Superior temporal gyrus (tissue), 1 donor: ENCODE data around the gene SMIM14.
"Not testable (repeated sequence)": the region's sequence is repeated elsewhere in the genome, so short reads cannot be mapped to it uniquely, and the experiment has no call there.

Experiments
- DNase-seq: peaks from one replicate; pipeline ENCODE4 v3.0.0-alpha.2; 2016; ENCODE audit errors: extremely low spot score

SMIM14 gene

DNA sequence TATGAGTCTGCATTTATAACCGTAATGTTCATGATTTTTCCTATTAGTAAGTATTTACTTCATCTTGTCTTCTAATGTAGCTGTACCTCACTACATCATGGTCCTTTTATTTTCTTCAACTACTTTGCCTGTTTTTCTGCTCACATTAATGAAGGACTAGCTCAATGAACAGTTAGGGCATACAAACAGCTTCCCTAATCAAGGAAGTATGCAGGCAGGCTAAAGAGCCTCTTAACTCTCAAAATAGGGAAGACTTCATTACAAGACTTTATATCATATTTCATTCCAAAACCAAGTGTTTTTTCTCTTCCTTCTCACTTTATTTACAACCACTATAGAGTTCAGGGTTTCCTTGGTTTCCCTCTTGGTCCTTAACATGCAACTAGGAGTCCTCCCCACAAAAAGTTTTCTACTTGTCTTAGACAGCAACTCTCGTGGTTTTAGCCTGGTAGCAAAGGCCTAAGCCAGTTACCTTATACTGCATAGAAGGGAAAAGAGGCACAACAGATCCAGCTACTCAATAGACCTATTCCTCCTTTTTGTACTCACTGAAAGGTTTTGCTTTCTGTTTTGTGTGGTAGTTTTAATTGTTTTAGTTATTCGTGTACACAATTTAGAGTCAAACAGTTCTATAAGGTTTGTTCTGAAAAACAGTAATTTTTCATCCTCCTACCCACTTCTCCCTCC is 40.8 kb downstream of the SMIM14 start:
- no peak for DNase-seq

DNA sequence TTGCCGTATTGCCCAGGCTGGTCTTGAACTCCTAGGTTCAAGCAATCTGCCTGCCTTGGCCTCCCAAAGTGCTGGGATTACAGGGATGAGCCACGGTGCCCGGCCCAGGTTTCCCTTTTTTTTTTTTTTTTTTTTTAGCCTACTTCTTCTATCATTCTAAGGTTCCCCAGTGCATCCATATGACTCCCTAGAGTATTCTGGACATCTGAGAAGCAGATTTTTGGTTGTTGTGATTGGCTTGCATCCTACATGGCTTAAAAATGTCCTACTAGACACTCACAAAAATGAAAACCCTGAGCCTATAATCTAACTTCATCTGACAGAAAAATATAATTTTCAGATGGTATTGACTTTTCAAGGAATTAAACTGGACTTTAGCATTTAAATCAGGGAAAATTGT is 41.7 kb downstream of the SMIM14 start:
- DNase-seq, result no peak

DNA sequence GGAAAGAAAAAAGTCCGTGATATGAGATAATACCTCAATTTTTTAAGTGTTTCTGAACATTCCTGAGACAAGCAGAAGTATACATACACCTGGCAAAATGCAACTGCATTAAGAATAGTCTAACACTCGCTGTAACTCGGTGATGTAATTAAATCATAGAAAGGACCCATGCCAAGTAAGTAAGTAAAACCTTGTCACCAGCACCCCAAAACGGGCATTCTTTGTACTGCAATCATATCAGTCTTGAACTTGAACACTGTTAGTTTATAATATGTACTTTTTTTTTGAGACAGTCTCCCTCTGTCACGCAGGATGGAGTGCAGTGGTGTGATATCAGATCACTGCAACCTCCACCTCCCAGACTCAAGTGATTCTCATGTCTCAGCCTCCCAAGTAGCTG is 47.4 kb downstream of the SMIM14 start:
- no peak for DNase-seq

DNA sequence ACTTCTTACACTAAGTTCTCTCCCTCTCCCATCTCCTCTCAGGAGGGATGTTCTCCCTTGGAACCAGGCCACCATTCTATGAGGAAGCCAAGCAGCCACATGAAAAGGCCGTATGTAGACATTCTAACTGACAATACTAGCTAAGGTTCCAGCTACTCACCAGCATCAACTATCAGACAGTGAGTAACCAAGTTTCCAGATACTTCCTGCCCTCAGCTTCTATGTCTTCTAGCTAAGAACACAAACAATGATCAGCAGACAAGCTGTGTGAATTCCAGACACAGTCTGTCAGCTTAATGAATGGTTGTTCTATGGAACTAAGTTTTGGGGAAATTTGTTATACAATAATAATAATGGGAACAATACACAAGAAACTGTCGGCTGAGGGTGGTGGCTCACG is 50.8 kb downstream of the SMIM14 start:
- DNase-seq, result no peak

DNA sequence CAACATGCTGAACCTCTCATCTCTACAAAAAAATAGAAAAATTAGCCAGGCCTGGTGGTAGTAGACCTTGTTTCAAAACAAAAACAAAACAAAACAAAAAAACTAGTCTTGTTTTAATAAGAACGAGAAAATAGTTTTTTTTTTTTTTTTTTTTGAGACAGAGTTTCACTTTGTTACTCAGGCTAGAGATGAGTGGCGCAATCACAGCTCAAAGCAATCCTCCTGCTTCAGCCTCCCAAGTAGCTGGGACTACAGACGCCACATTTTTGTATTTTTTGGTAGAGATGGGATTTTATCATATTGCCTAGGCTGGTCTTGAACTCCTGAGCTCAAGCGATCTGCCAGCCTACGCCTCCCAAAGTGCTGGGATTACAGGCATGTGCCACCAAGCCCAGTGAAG is 63.7 kb downstream of the SMIM14 start:
- no peak for DNase-seq

DNA sequence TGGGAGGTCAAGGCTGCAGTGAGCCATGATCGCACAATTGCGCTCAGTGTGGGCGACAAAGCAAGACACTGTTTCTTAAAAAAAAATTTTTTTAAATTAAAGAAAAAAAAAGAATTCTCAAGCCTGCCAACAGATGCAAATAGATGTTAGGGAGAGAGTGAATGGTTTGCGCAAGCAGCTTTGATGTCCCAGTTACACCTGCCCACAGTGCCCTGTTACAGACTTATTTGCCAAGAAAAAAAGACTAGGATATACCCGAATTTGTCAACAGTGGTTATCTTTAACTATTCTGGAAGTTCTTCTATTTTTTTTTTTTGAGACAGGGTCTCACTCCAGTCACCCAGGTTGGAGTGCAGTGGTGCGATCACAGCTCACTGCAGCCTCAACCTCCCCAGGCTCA is 67.2 kb downstream of the SMIM14 start:
- no peak for DNase-seq

DNA sequence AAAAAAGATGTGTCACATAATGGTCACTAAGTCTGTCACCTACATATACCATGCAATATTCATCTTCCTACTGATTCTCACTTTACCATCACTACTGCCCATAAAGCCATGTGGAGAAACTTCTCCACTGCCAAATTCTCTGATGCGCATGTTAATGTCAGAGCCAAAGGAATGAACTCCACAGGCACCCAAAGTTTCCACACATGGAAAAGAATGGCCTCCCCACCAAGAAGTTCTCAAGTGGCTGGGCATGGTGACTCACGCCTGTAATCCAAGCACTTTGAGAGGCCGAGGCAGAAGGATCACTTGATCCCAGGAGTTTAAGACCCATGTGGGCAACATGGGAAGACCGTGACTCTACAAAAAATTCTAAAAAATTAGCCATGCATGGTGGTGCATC is 67.6 kb downstream of the SMIM14 start:
- DNase-seq, result no peak

DNA sequence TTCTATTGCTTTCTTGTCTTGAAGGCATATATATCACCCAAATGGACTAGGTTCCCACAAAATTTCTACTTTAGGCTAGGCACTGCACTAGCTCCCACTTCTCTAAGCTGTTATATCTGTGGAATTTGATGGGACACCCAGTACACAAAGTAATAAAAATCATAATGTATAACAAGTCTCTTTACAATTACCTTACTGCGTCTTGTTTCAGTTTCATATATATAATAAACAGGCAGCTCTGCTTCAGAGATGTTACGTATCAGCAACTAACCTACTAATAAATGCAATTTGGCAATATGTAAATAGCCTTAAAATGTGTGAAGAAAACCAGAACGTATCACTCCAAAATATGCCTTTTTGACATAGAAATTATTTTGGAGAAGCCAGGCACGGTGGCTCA is 69.5 kb downstream of the SMIM14 start:
- DNase-seq, result no peak

DNA sequence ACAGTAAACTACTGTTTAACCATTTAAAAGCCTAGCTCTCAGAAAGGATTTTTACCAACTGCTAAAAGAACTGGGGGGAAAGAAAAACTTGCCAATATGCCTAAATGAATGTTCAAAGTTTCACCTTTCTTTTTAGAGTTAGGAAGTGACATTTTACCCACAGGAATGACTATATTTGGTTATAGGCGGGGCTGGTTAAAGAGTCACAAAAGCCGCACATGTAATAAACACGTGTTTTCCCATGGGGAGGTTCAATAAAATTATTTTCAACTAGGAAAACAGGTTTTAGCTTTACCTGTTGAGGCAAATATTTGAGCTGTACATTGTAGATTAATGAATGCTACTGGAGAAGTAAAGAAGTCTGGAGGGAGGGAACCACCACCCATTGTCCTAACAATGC is 69.9 kb downstream of the SMIM14 start:
- no peak for DNase-seq

DNA sequence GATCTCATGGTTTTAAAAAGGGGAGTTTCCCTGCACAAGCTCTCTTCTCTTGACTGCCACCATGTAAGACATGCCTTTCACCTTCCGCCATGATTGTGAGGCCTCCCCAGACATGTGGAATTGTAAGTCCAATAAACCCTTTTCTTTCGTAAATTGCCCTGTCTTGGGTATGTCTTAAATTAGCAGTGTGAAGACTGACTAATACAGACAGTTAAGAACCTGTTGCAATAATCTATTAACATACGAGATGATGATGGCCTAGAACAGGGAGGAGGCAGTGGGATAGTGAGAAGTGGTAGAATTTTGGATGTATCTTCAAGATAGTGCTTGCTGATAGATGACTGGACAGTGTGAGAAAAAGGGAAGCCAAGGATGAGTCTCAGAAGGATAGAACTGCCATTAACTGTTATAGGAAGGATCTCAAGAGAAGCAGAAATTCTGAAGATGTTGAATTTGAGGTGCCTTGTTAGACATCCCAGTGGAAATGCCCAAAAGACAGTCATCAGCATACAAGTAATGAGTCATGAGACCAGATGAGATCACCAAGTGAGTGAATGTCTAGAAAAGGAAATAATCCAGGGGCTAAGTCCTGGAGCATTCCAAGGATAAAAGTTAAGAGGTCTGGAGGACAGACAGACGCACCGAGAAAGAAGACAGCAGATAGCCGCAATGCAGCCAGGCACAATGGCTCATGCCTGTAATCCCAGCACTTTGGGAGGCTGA is 72.6 kb downstream of the SMIM14 start:
- no peak for DNase-seq

DNA sequence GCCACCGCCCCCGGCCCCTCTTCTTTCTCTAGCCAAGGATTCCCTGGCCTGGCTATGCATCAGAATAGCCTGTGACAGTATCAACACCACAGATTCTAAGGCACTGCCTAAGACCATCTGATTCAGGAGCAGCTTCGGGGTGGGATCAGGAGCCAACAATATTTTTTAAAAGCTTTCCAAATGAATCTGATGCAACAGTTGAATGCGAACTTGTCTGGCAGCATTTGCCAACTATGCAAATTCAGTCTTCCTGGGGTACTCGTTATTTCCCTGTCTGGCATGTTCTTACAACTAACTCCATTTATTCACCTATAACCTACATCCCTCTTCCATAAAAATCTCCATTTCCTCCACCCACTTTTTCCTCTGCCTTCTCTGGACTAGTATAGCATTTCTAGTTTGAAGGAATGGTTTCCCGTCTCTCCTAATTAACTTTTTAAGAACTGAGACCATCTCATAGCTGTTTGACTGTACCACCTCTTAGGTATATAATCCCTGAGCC is 75.3 kb downstream of the SMIM14 start:
- DNase-seq, result no peak

DNA sequence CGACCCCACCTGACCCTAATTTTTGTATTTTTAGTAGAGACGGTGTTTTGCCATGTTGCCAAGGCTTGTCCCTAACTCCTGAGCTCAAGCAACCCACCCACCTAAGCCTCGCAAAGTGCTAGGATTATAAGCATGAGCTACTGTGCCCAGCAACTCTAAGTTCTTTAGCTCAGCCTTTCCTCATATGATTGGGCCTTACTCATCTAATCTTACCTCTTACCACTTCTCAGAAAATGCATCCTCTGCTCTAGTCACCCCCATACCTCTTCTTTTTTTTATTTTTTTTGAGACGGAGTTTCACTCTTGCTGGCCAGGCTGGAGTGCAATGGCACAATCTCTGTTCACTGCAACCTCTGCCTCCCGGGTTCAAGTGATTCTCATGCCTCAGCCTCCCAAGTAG is 75.9 kb downstream of the SMIM14 start:
- DNase-seq, result no peak

DNA sequence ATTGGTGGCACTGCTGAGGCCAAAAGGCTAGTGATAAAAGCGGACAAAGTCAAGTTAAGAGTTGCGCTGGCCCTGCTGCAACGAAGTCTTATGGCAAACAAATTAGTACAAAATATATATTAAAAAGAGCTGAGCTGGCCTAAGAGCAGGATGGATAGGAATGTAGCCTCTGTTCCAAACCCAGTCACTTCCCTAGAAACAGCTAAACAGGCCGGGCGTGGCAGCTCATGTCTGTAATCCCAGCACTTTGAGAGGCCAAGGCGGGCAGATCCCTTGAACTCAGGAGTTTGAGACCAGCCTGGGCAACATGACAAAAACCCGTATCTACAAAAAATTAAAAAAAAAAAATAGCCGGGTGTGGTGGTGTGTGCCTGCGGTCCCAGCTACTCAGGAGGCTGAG is 79.0 kb downstream of the SMIM14 start:
- no peak for DNase-seq

DNA sequence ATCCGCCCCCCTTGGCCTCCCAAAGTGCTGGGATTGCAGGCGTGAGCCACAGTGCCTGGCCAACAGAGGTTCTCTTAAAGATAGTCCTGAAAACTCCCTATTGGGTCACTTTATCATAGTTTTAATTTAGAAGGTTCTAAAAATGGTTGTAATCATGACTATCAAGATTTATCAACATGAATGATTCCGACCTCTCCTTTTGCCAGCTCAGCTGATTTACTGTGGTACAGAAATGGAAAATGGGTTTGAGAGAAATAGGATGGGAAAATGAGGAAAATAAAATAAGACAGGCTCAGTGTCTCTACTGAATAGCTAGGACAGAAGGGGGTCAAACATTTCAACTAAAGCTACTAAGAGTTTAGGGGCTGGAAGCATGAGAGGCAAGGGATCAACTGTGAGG is 83.2 kb downstream of the SMIM14 start:
- no peak for DNase-seq

DNA sequence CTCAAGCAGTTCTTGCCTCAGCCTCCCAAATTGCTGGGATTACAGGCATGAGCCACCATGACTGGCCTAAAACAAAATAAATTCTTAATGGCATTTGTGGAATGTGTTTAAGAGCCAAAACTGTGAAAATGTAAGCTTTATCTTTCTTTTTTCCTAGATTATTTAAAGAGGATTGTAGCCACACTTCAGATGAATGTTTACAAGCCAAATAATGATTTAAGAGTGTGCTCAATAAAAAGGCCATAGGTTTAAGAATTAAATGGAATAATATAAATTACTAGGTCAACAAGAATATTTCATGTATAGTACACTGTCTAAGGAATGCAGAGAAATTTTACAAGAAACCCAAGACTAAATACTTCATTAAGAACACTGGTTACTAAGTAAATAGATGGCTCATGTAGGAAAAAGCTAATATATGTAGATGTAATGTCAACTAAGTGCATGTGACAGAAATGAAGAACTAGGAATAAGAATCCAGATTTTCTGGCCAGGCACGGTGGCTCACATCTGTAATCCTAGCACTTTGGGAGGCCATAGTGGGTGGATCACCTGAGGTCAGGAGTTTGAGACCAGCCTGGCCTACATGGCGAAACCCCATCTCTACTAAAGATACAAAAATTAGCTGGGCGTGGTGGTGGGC is 90.1 kb downstream of the SMIM14 start:
- no peak for DNase-seq

DNA sequence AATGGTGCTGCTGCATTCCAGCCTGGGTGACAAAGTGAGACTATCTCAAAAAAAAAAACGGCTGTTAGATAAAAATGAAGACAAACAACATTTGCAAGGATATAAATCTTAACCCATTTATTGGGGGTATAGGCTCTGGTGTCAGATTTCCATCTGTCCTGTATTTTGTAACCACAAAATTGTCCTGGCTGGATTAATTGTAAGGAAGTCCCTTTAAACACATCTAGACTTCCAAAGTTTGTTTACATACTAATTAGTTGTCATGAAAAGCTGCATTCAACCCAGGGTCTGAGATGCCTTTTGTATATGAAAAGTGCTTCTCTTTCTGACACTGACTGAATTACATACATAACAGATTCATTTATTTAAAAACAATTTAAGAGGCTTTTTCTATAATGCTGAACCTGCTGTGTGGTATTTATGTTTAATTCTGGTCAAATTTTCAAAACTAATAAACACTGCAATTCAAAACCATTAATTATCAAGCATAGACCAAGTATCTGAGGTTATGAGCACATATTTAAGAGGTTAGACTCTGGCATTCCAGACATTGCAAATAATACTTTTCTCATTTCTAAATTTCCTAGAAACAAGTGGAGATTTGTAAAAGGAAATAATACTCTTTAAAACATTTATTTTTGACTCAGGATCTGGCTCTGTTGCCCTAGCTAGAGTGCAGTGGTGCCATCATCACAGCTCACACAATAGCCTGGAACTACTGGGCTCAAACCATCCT is 93.9 kb downstream of the SMIM14 start:
- DNase-seq, result peak; percentile 52

DNA sequence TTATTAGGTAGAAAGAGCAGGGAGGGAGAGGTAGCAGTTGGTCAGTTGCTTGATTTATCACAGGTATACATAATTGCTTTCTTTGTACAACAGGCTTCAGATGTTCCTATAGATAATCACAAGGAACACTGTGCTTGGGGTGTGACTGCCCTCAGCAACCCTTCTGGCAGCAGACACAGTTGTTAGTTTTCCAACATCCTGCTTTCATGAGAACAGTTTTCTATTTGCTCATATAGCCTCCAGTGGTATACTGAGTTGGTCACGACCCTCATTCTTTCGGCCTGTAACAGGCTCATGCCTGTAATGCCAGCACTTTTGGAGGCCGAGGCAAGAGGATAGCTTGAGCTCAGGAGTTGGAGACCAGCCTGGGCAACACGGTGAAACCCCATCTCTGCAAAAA is 94.6 kb downstream of the SMIM14 start:
- DNase-seq, result not testable (repeated sequence)

DNA sequence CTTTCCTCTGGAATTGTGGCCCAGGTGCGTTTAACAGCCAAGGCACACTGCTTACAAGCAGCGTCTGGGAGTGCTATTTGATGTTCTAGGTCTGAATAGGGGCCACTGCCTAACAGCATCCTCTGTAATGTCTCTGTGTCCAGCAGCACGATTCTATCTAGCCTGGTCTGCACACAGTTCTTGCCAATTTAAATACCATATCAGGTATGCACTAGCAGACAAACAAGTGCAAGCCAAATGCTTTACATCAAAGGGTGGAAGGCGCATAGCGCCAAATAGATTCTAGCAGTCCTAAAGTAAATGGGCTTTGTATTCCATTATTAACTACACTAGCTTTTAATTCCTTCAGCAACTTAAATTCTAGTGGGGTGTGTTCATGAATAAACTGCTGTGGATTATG is 95.6 kb downstream of the SMIM14 start:
- no peak for DNase-seq

DNA sequence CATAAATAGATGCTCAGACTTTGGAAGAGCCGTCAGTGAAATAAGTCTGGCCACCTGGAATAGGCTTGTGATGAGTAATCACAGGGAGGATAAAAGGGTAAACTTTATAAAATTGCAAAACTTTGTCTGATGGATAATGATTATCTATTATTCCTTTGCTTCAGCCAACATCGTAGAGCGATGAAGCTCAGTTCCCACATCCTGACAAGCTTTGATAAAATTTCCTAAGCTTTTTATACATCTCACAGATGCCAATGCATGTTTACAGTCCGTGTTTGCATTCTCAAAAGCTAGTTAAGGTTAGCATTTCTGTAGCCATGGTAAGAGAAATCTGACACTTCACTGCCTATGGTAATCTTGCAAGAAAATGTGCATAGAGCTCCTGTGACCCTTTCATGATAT is 96.1 kb downstream of the SMIM14 start:
- no peak for DNase-seq

DNA sequence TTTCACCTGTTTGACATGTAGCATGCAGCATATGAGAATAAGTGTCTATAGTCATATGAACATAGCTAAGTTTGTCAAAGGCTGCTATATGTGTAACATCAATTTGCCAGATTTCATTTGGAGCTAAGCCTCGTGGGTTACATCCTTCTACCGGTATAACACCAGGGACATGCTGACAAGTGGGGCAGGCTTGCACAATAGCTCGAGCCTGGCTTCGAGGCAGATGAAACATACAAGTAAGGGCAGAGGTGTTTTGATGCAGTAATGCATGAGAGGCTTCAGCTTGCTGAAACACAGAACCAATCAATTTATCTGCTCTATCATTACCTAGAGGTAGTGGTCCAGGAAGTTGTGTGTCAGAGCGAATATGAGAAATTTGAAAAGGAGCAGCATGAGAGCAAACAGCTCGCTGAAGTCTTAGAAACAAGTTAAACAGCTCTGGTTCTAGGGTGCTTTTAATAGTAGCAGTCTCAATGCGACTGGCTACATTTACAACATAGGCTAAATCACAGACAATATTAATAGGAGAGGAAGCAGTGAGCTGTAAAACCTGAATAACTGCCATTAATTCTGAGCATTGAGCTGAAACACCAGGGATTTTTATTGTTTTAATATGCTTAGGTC is 96.6 kb downstream of the SMIM14 start:
- peak; percentile 41 for DNase-seq

DNA sequence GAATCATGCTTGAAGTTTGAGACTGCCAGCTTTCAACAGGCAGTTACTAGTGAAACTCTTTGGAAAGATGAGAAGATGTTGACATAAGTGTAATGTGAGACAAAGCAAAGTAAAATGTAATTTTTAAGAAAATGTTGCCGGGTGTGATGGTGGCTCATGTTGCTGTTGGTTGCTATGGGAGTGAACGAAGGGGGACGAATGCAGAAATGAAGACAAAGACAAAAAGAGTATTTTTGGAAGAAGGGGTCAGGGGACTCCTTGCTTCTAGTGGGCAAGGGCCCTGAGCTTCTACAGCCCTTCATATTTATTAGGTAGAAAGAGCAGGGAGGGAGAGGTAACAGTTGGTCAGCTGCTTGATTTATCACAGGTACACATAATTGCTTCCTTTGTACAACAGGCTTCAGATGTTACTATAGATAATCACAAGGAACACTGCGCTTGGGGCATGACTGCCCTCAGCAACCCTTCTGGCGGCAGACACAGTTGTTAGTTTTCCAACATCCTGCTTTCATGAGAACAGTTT is 99.5 kb downstream of the SMIM14 start:
- DNase-seq, result no peak

DNA sequence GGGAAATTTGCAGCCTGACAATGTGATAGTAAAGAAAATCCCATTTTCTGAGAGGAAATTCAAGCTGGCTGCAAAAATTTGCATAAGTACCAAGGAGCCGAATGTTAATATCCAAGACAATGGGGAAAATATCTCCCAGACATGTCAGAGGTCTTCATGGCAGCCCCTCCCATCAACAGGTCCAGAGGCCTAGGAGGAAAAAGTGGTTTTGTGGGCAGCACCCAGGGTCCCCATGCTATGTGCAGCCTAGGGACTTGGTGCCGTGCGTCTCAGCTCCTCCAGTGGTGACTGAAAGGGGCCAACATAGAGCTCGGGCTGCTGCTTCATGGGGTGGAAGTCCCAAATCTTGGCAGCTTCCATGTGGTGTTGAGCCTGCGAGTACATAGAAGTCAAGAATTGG is 105.1 kb downstream of the SMIM14 start:
- no peak for DNase-seq
